Left colon (tissue), 2 donors: ENCODE measurements around the gene CDH2. TPM values are rescaled to one million over a fixed set of nuclear protein-coding genes. Genes with fewer than 3 reads are reported as not detected.
"Not testable (repeated sequence)": the region's sequence is repeated elsewhere in the genome, so short reads cannot be mapped to it uniquely, and the experiment has no call there.

ENCODE experiments used
- ATAC-seq: fragments of 200-7000 bp; cut with Tn5 transposase; one replicate; pipeline ENCODE4 v1.9.1; 2020; ENCODE audit warnings: mild to moderate bottlenecking, moderate library complexity
- DNase-seq, 2 donors: peaks; one replicate each; pipeline ENCODE4 v3.0.0-alpha.2; 2020
- intact Hi-C, 2 donors: fragments of 100-400 bp; cut with DNase I in 1 of 2; cut with micrococcal nuclease in 1 of 2; formaldehyde crosslinking; loops; one replicate each; pipeline versions ENCODE4 v1.11.2 to v1.14.0; 2022; cut with DNase I, micrococcal nuclease
- total RNA-seq, 2 donors: library from RNA; stranded (reverse); fragmentation: NEBNext Ultra II Directional; extraction: Animal tissue kit (Norgen Biotek cat#: 25700); gene quantifications; one replicate each; pipeline ENCODE4 v1.2.1, GENCODE V29; 2021
- donor health status: DM: no; HTN: no; CAD: no.
- donor health status: DM: yes; HTN: yes; CAD: no.

CDH2 gene
- total RNA-seq, 2 donors from 2014 or later = 0.98 to 1.8 TPM

- DNase-seq = no peak
- intact Hi-C loops = no loop called here
- no peak for ATAC-seq
Measured at GRCh38 chr18:27970321-27970720, 206.6 kb downstream of the CDH2 start.

GRCh38 chr18:27969206-27969605, 207.7 kb downstream of the CDH2 start:
- no peak for ATAC-seq
- intact Hi-C loops = no loop called here
- no peak for DNase-seq

GRCh38 chr18:27967913-27968824, 208.8 kb downstream of the CDH2 start:
- DNase-seq (no peak), ATAC-seq (no peak)
- intact Hi-C loops = no loop called here

- intact Hi-C loops = no loop called here
- DNase-seq = no peak
- no peak for ATAC-seq
Measured at GRCh38 chr18:27966881-27967280, 210.0 kb downstream of the CDH2 start.

- no peak for DNase-seq
- intact Hi-C loops = no loop called here
- no peak for ATAC-seq
Measured at GRCh38 chr18:27964811-27965210, 212.1 kb downstream of the CDH2 start.

GRCh38 chr18:27959101-27959500, 217.8 kb downstream of the CDH2 start:
- no peak for DNase-seq
- intact Hi-C loops = no loop called here
- no peak for ATAC-seq

- ATAC-seq (no peak), DNase-seq (no peak)
Measured at GRCh38 chr18:27956001-27956640, 220.8 kb downstream of the CDH2 start.

GRCh38 chr18:27954226-27954625, 222.7 kb downstream of the CDH2 start:
- DNase-seq (no peak), ATAC-seq (no peak)
- intact Hi-C loops = no loop called here

More at GRCh38 chr18:27956001-27956640, 220.8 kb downstream of the CDH2 start:
- intact Hi-C loops = no loop called here

GRCh38 chr18:27952741-27953140, 224.2 kb downstream of the CDH2 start:
- DNase-seq = no peak
- intact Hi-C loops = no loop called here
- ATAC-seq = no peak

GRCh38 chr18:27950648-27951228, 226.2 kb downstream of the CDH2 start:
- intact Hi-C loops = no loop called here
- DNase-seq (no peak), ATAC-seq (no peak)

- ATAC-seq (no peak), DNase-seq (no peak)
- intact Hi-C loops = no loop called here
Measured at GRCh38 chr18:27948986-27949385, 227.9 kb downstream of the CDH2 start.

GRCh38 chr18:27942706-27943105, 234.2 kb downstream of the CDH2 start:
- intact Hi-C loops = no loop called here
- ATAC-seq (no peak), DNase-seq (no peak)

- ATAC-seq (no peak), DNase-seq (no peak)
- intact Hi-C loops = no loop called here
Measured at GRCh38 chr18:27931535-27931934, 245.4 kb downstream of the CDH2 start.

GRCh38 chr18:27922780-27923179, 254.2 kb downstream of the CDH2 start:
- DNase-seq (no peak), ATAC-seq (no peak)
- intact Hi-C loops = no loop called here

GRCh38 chr18:27921904-27922751, 254.8 kb downstream of the CDH2 start:
- ATAC-seq (no peak), DNase-seq (no peak)
- intact Hi-C loops = no loop called here

- ATAC-seq (no peak), DNase-seq (no peak)
- intact Hi-C loops = no loop called here
Measured at GRCh38 chr18:27921392-27921791, 255.5 kb downstream of the CDH2 start.

- DNase-seq = no peak
- intact Hi-C loops = no loop called here
- ATAC-seq = no peak
Measured at GRCh38 chr18:27920836-27921235, 256.1 kb downstream of the CDH2 start.

- ATAC-seq, intact Hi-C loops, DNase-seq: not testable (repeated sequence)
Measured at GRCh38 chr18:27906189-27906588, 270.7 kb downstream of the CDH2 start.

GRCh38 chr18:27903906-27904305, 273.0 kb downstream of the CDH2 start:
- intact Hi-C loops = no loop called here
- DNase-seq = no peak
- no peak for ATAC-seq
